ENCODE measurements around the gene EYS. TPM values are rescaled to one million over a fixed set of nuclear protein-coding genes. Genes with fewer than 3 reads are reported as not detected.

EYS gene
- polyA plus RNA-seq, 1 of the 3 experiments (the other 2 are of a cell fraction): 0.05 TPM

DNA sequence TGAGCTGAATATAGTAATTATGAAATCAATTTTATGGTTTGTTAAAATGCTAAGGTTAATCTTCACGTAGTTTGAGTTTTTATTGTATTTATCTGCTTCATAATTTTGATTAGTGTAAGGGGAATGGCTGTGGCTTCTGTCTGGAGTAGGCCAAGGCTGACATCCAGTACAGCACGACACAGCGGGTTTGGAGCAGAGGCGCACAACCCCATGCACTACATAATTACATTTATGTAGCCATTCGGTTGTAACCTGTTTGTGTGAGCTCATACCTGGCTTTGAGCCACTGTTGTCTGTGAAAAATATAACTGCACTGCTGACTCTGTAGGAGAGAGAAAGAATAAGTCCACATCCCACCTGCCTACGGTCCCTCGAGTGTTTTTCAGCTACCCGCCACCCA is 615.5 kb downstream of the EYS start:
- ChIA-PET CTCF (no interaction called here), POLR2A (no interaction called here)
- H3K9me2 ChIP-seq: no peaks in the 10 kb centered on the region
- H3K79me2 ChIP-seq (ENCODE audit: insufficient read depth): no peaks in the 10 kb centered on the region
- no peak overlapping the region for H2AFZ ChIP-seq (ENCODE audit: low read depth)
- H3K36me3 ChIP-seq (replicated peaks in 1 of 2; ENCODE audit: control insufficient read depth in 1 of 2, insufficient read depth in 2 of 2, low read length in 1 of 2): no peaks in the 10 kb centered on the region
- H3K27ac ChIP-seq (ENCODE audit: low read depth in 2 of 2, low read length in 1 of 2): no peak overlapping the region
- no peaks in the 10 kb centered on the region for H3K27me3 ChIP-seq (ENCODE audit: insufficient read depth)
- H3K9me3 ChIP-seq: no peaks in the 10 kb centered on the region
- no peak overlapping the region for H3K9ac ChIP-seq
- TF ChIP-seq, protein P1, sequence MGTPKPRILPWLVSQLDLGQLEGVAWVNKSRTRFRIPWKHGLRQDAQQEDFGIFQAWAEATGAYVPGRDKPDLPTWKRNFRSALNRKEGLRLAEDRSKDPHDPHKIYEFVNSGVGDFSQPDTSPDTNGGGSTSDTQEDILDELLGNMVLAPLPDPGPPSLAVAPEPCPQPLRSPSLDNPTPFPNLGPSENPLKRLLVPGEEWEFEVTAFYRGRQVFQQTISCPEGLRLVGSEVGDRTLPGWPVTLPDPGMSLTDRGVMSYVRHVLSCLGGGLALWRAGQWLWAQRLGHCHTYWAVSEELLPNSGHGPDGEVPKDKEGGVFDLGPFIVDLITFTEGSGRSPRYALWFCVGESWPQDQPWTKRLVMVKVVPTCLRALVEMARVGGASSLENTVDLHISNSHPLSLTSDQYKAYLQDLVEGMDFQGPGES (IDR thresholded peaks at IDR 0.05; ENCODE audit: low read depth, low read length): no peak
- TF ChIP-seq, protein P2, sequence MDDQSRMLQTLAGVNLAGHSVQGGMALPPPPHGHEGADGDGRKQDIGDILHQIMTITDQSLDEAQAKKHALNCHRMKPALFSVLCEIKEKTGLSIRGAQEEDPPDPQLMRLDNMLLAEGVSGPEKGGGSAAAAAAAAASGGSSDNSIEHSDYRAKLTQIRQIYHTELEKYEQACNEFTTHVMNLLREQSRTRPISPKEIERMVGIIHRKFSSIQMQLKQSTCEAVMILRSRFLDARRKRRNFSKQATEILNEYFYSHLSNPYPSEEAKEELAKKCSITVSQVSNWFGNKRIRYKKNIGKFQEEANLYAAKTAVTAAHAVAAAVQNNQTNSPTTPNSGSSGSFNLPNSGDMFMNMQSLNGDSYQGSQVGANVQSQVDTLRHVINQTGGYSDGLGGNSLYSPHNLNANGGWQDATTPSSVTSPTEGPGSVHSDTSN (IDR thresholded peaks at IDR 0.05): no peak
- no peak for TF ChIP-seq ELF1 (IDR thresholded peaks at IDR 0.05)
- TF ChIP-seq NRF1 (IDR thresholded peaks at IDR 0.05; ENCODE audit: low read depth, low read length): no peak
- TF ChIP-seq GATA2 (CRISPR knock-in tag; IDR thresholded peaks at IDR 0.05): no peak
- no peak for TF ChIP-seq EZH2phosphoT487 (IDR thresholded peaks at IDR 0.05; ENCODE audit: borderline replicate concordance, low read depth)
- no peak for TF ChIP-seq FOSL2 (IDR thresholded peaks at IDR 0.05; ENCODE audit: borderline replicate concordance, low read depth)
- TF ChIP-seq, protein P3, sequence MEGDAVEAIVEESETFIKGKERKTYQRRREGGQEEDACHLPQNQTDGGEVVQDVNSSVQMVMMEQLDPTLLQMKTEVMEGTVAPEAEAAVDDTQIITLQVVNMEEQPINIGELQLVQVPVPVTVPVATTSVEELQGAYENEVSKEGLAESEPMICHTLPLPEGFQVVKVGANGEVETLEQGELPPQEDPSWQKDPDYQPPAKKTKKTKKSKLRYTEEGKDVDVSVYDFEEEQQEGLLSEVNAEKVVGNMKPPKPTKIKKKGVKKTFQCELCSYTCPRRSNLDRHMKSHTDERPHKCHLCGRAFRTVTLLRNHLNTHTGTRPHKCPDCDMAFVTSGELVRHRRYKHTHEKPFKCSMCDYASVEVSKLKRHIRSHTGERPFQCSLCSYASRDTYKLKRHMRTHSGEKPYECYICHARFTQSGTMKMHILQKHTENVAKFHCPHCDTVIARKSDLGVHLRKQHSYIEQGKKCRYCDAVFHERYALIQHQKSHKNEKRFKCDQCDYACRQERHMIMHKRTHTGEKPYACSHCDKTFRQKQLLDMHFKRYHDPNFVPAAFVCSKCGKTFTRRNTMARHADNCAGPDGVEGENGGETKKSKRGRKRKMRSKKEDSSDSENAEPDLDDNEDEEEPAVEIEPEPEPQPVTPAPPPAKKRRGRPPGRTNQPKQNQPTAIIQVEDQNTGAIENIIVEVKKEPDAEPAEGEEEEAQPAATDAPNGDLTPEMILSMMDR (IDR thresholded peaks at IDR 0.05): no peak
- TF ChIP-seq SIN3A (IDR thresholded peaks at IDR 0.05; ENCODE audit: borderline replicate concordance, low read depth, low read length): no peak
- TF ChIP-seq TEAD4 (IDR thresholded peaks at IDR 0.05; ENCODE audit: borderline replicate concordance, insufficient read depth): no peak
- WGBS (ENCODE audit: low lambda C conversion rate): 78% methylated on average over 8 of the region's 8 CpGs
- H3K4me1 ChIP-seq (ENCODE audit: control insufficient read depth in 1 of 2, insufficient read depth in 2 of 2, low read depth in 1 of 2, low read length in 1 of 2): no peaks in the 10 kb centered on the region
- no peak overlapping the region for H3K4me2 ChIP-seq
- H3F3A ChIP-seq (replicated peaks; ENCODE audit: insufficient read depth): no peaks in the 10 kb centered on the region
- no peak overlapping the region for H3K4me3 ChIP-seq (ENCODE audit: low read depth in 2 of 2, low read length in 1 of 2)
- no peak for DNase-seq
- H4K20me1 ChIP-seq (ENCODE audit: insufficient read depth): no peaks in the 10 kb centered on the region

DNA sequence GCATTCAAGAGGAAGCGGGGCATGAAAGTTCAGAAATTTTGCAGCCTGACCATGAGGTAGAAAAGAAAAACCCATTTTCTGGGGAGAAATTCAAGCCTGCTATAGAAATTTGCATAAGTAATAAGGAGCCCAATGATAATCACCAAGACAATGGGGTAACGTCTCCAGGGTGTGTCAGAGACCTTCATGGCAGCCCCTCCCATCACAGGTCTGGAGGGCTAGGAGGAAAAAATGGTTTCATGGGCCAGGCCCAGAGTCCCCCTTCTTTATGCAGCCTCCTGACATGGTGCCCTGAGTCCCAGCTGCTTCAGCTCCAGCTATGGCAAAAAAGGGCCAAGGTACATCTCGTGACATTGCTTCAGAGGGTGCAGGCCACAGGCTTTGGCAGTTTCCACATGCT is 618.5 kb downstream of the EYS start:
- POLR2A ChIA-PET: no interaction called here
- WGBS (ENCODE audit: low lambda C conversion rate): 55% methylated on average over 2 of the region's 3 CpGs

More for the DNA sequence above, 618.5 kb downstream of the EYS start:
- no peak overlapping the region for H3K4me3 ChIP-seq (ENCODE audit: low read depth in 2 of 2, low read length in 1 of 2)
- no peak overlapping the region for H3K4me2 ChIP-seq
- no peaks in the 10 kb centered on the region for H3K9me2 ChIP-seq
- H3K9me3 ChIP-seq: no peaks in the 10 kb centered on the region
- CTCF ChIA-PET: no interaction called here
- no peaks in the 10 kb centered on the region for H3K36me3 ChIP-seq (replicated peaks in 1 of 2; ENCODE audit: control insufficient read depth in 1 of 2, insufficient read depth in 2 of 2, low read length in 1 of 2)
- H4K20me1 ChIP-seq (ENCODE audit: insufficient read depth): no peaks in the 10 kb centered on the region
- H3K9ac ChIP-seq: no peak overlapping the region
- H3K27me3 ChIP-seq (ENCODE audit: insufficient read depth): no peaks in the 10 kb centered on the region
- H3F3A ChIP-seq (replicated peaks; ENCODE audit: insufficient read depth): no peaks in the 10 kb centered on the region
- DNase-seq: no peak
- no peaks in the 10 kb centered on the region for H3K4me1 ChIP-seq (ENCODE audit: control insufficient read depth in 1 of 2, insufficient read depth in 2 of 2, low read depth in 1 of 2, low read length in 1 of 2)
- TF ChIP-seq, protein P4, sequence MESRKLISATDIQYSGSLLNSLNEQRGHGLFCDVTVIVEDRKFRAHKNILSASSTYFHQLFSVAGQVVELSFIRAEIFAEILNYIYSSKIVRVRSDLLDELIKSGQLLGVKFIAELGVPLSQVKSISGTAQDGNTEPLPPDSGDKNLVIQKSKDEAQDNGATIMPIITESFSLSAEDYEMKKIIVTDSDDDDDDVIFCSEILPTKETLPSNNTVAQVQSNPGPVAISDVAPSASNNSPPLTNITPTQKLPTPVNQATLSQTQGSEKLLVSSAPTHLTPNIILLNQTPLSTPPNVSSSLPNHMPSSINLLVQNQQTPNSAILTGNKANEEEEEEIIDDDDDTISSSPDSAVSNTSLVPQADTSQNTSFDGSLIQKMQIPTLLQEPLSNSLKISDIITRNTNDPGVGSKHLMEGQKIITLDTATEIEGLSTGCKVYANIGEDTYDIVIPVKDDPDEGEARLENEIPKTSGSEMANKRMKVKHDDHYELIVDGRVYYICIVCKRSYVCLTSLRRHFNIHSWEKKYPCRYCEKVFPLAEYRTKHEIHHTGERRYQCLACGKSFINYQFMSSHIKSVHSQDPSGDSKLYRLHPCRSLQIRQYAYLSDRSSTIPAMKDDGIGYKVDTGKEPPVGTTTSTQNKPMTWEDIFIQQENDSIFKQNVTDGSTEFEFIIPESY (IDR thresholded peaks at IDR 0.05; ENCODE audit: borderline replicate concordance, low read depth): no peak
- TF ChIP-seq TAF1 (IDR thresholded peaks at IDR 0.05; ENCODE audit: borderline replicate concordance, low read depth, low read length) (no peak), POLR2AphosphoS5 (IDR thresholded peaks at IDR 0.05; ENCODE audit: low read depth, low read length) (no peak), GATA2 (CRISPR knock-in tag; IDR thresholded peaks at IDR 0.05) (no peak), YY1 (IDR thresholded peaks at IDR 0.05; ENCODE audit: low read depth) (no peak)
- TF ChIP-seq, protein P5, sequence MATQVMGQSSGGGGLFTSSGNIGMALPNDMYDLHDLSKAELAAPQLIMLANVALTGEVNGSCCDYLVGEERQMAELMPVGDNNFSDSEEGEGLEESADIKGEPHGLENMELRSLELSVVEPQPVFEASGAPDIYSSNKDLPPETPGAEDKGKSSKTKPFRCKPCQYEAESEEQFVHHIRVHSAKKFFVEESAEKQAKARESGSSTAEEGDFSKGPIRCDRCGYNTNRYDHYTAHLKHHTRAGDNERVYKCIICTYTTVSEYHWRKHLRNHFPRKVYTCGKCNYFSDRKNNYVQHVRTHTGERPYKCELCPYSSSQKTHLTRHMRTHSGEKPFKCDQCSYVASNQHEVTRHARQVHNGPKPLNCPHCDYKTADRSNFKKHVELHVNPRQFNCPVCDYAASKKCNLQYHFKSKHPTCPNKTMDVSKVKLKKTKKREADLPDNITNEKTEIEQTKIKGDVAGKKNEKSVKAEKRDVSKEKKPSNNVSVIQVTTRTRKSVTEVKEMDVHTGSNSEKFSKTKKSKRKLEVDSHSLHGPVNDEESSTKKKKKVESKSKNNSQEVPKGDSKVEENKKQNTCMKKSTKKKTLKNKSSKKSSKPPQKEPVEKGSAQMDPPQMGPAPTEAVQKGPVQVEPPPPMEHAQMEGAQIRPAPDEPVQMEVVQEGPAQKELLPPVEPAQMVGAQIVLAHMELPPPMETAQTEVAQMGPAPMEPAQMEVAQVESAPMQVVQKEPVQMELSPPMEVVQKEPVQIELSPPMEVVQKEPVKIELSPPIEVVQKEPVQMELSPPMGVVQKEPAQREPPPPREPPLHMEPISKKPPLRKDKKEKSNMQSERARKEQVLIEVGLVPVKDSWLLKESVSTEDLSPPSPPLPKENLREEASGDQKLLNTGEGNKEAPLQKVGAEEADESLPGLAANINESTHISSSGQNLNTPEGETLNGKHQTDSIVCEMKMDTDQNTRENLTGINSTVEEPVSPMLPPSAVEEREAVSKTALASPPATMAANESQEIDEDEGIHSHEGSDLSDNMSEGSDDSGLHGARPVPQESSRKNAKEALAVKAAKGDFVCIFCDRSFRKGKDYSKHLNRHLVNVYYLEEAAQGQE (IDR thresholded peaks at IDR 0.05; ENCODE audit: low read depth, low read length): no peak
- TF ChIP-seq, protein P6, sequence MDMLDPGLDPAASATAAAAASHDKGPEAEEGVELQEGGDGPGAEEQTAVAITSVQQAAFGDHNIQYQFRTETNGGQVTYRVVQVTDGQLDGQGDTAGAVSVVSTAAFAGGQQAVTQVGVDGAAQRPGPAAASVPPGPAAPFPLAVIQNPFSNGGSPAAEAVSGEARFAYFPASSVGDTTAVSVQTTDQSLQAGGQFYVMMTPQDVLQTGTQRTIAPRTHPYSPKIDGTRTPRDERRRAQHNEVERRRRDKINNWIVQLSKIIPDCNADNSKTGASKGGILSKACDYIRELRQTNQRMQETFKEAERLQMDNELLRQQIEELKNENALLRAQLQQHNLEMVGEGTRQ (IDR thresholded peaks at IDR 0.05; ENCODE audit: borderline replicate concordance, low read depth, low read length): no peak
- no peak overlapping the region for H2AFZ ChIP-seq (ENCODE audit: low read depth)
- H3K79me2 ChIP-seq (ENCODE audit: insufficient read depth): no peaks in the 10 kb centered on the region
- H3K27ac ChIP-seq (ENCODE audit: low read depth in 2 of 2, low read length in 1 of 2): no peak overlapping the region

All from SK-N-SH (cell line).